Activated naive CD4-positive, alpha-beta T cell treated with anti-CD3 and anti-CD28 coated beads, Interleukin-2, amount 50 U/mL, for 72 hours (primary cell): ENCODE data around the gene STK32C. TPM values are rescaled to one million over a fixed set of nuclear protein-coding genes. Genes with fewer than 3 reads are reported as not detected.
"Not testable (repeated sequence)": the region's sequence is repeated elsewhere in the genome, so short reads cannot be mapped to it uniquely, and the experiment has no call there.

Experiments used
- ATAC-seq, 2 donors: fragments of 150-1000 bp; cut with Tn5 transposase; 2 replicates each; pipeline ENCODE4 v1.10.0; 2021; ENCODE audit warnings: mild to moderate bottlenecking in 2 of 2, moderate library complexity in 2 of 2
- DNase-seq, 2 donors: peaks; one replicate each; pipeline ENCODE4 v3.0.0; 2021 to 2022; ENCODE audit warnings: low spot score in 2 of 2
- H3K27ac Mint-ChIP-seq, 2 donors: one replicate each; pipeline ENCODE4 v1.8.0; 2022; ENCODE audit warnings: mild to moderate bottlenecking in 2 of 2, mixed read lengths in 2 of 2
- H3K36me3 Mint-ChIP-seq, 2 donors: one replicate each; pipeline ENCODE4 v1.8.0; 2022; ENCODE audit warnings: mixed read lengths in 2 of 2
- H3K9me3 Mint-ChIP-seq, 2 donors: one replicate each; pipeline ENCODE4 v1.8.0; 2022; ENCODE audit warnings: mixed read lengths in 2 of 2
- total RNA-seq, 2 donors: library from RNA; stranded (reverse); gene quantifications; one replicate each; pipeline ENCODE4 v1.2.3, GENCODE V29; 2022

STK32C gene
- total RNA-seq, 2 donors from 2014 or later = 14.5 to 25.5 TPM

GRCh38 chr10:132219486-132219885 is 88.3 kb downstream of the STK32C start:
- H3K36me3 Mint-ChIP-seq = peaks cover 27 to 31% of the 10 kb centered on the region in 2 donors
- no peak overlapping the region for H3K27ac Mint-ChIP-seq
- DNase-seq (no peak), ATAC-seq (no peak)
- H3K9me3 Mint-ChIP-seq = peaks cover 8 to 16% of the 10 kb centered on the region in 2 donors

GRCh38 chr10:132216441-132216840 is 91.3 kb downstream of the STK32C start:
- not testable (repeated sequence) for ATAC-seq, H3K27ac Mint-ChIP-seq, DNase-seq
- H3K36me3 Mint-ChIP-seq = peaks cover 31 to 50% of the 10 kb centered on the region in 2 donors
- peaks cover 18 to 26% of the 10 kb centered on the region in 2 donors for H3K9me3 Mint-ChIP-seq

- H3K27ac Mint-ChIP-seq = no peak overlapping the region
- DNase-seq (no peak), ATAC-seq (no peak)
- peaks cover 31 to 49% of the 10 kb centered on the region in 2 donors for H3K36me3 Mint-ChIP-seq
- H3K9me3 Mint-ChIP-seq = peaks cover 18 to 26% of the 10 kb centered on the region in 2 donors
Observed at GRCh38 chr10:132213917-132214316, 93.8 kb downstream of the STK32C start.

GRCh38 chr10:132212816-132213215 is 94.9 kb downstream of the STK32C start:
- Mint-ChIP-seq H3K36me3 (peaks cover 25 to 43% of the 10 kb centered on the region in 2 donors), H3K9me3 (peaks cover 18 to 26% of the 10 kb centered on the region in 2 donors), H3K27ac (no peak overlapping the region)
- DNase-seq = no peak
- ATAC-seq = no peak

- peak in 1 of 2 donors; percentile 23 for ATAC-seq
- no peak overlapping the region for H3K27ac Mint-ChIP-seq
Observed at GRCh38 chr10:132211246-132211645, 96.5 kb downstream of the STK32C start.

GRCh38 chr10:132210766-132211165 is 97.0 kb downstream of the STK32C start:
- ATAC-seq (no peak), DNase-seq (no peak)
- Mint-ChIP-seq H3K27ac (no peak overlapping the region), H3K9me3 (peaks cover 18% of the 10 kb centered on the region in 2 donors), H3K36me3 (peaks cover 7 to 32% of the 10 kb centered on the region in 2 donors)

More at GRCh38 chr10:132211246-132211645, 96.5 kb downstream of the STK32C start:
- Mint-ChIP-seq H3K36me3 (peaks cover 12 to 34% of the 10 kb centered on the region in 2 donors), H3K9me3 (peaks cover 18% of the 10 kb centered on the region in 2 donors)
- DNase-seq = no peak

- no peak overlapping the region for H3K27ac Mint-ChIP-seq
- peaks cover 12% of the 10 kb centered on the region in 2 donors for H3K9me3 Mint-ChIP-seq
- DNase-seq (no peak), ATAC-seq (no peak)
- peaks cover under 1 to 25% of the 10 kb centered on the region in 2 donors for H3K36me3 Mint-ChIP-seq
Observed at GRCh38 chr10:132209978-132210530, 97.7 kb downstream of the STK32C start.

- peak overlapping the region in 1 of 2 donors; percentile 50 for H3K27ac Mint-ChIP-seq
- peaks cover 0 to 19% of the 10 kb centered on the region in 2 donors for H3K36me3 Mint-ChIP-seq
- H3K9me3 Mint-ChIP-seq = peaks cover 6 to 7% of the 10 kb centered on the region in 2 donors
- ATAC-seq = no peak
- DNase-seq = no peak
Observed at GRCh38 chr10:132209130-132209529, 98.6 kb downstream of the STK32C start.

- Mint-ChIP-seq H3K9me3 (peaks cover 2 to 3% of the 10 kb centered on the region in 2 donors), H3K36me3 (peaks cover 0 to 13% of the 10 kb centered on the region in 2 donors), H3K27ac (peak overlapping the region in 1 of 2 donors; percentile 50)
- DNase-seq (no peak), ATAC-seq (no peak)
Observed at GRCh38 chr10:132208462-132209050, 99.2 kb downstream of the STK32C start.

- H3K9me3 Mint-ChIP-seq = no peaks in the 10 kb centered on the region
- no peak overlapping the region for H3K27ac Mint-ChIP-seq
- H3K36me3 Mint-ChIP-seq = peaks cover 0 to 9% of the 10 kb centered on the region in 2 donors
- DNase-seq = no peak
- no peak for ATAC-seq
Observed at GRCh38 chr10:132207536-132208461, 100.0 kb downstream of the STK32C start.

GRCh38 chr10:132206806-132207535 is 100.8 kb downstream of the STK32C start:
- H3K36me3 Mint-ChIP-seq = peaks cover 0 to under 1% of the 10 kb centered on the region in 2 donors
- ATAC-seq = no peak

GRCh38 chr10:132206377-132206745 is 101.4 kb downstream of the STK32C start:
- H3K9me3 Mint-ChIP-seq = no peaks in the 10 kb centered on the region

More at GRCh38 chr10:132206806-132207535, 100.8 kb downstream of the STK32C start:
- no peak for DNase-seq
- Mint-ChIP-seq H3K27ac (no peak overlapping the region), H3K9me3 (no peaks in the 10 kb centered on the region)

GRCh38 chr10:132205650-132206376 is 101.9 kb downstream of the STK32C start:
- no peak for DNase-seq
- Mint-ChIP-seq H3K27ac (no peak overlapping the region), H3K36me3 (no peaks in the 10 kb centered on the region), H3K9me3 (no peaks in the 10 kb centered on the region)
- no peak for ATAC-seq

More at GRCh38 chr10:132206377-132206745, 101.4 kb downstream of the STK32C start:
- Mint-ChIP-seq H3K27ac (peak overlapping the region in 1 of 2 donors; percentile 36), H3K36me3 (no peaks in the 10 kb centered on the region)
- DNase-seq (no peak), ATAC-seq (no peak)

- peak overlapping the region in 1 of 2 donors; percentile 81 for H3K27ac Mint-ChIP-seq
Observed at GRCh38 chr10:132204781-132205473, 102.8 kb downstream of the STK32C start.

GRCh38 chr10:132204078-132204780 is 103.5 kb downstream of the STK32C start:
- Mint-ChIP-seq H3K9me3 (no peaks in the 10 kb centered on the region), H3K36me3 (no peaks in the 10 kb centered on the region), H3K27ac (no peak overlapping the region)
- DNase-seq = no peak
- no peak for ATAC-seq

More at GRCh38 chr10:132204781-132205473, 102.8 kb downstream of the STK32C start:
- Mint-ChIP-seq H3K36me3 (no peaks in the 10 kb centered on the region), H3K9me3 (no peaks in the 10 kb centered on the region)
- DNase-seq (no peak), ATAC-seq (no peak)
